Stimulated activated CD8-positive, alpha-beta memory T cell treated with anti-CD3 and anti-CD28 coated beads, Interleukin-4, amount 100 ng/mL, for 24 hours (primary cell): ENCODE data around the gene HARS2.
A peak's percentile ranks its signal among the peaks of the same experiment; 100 is the strongest.
"Not testable (repeated sequence)": the region's sequence is repeated elsewhere in the genome, so short reads cannot be mapped to it uniquely, and the experiment has no call there.

Experiments used
- DNase-seq: peaks from one replicate; pipeline ENCODE4 v3.0.0-alpha.2; 2020; ENCODE audit warnings: low read depth

The HARS2 gene, protein sequence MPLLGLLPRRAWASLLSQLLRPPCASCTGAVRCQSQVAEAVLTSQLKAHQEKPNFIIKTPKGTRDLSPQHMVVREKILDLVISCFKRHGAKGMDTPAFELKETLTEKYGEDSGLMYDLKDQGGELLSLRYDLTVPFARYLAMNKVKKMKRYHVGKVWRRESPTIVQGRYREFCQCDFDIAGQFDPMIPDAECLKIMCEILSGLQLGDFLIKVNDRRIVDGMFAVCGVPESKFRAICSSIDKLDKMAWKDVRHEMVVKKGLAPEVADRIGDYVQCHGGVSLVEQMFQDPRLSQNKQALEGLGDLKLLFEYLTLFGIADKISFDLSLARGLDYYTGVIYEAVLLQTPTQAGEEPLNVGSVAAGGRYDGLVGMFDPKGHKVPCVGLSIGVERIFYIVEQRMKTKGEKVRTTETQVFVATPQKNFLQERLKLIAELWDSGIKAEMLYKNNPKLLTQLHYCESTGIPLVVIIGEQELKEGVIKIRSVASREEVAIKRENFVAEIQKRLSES

DNA sequence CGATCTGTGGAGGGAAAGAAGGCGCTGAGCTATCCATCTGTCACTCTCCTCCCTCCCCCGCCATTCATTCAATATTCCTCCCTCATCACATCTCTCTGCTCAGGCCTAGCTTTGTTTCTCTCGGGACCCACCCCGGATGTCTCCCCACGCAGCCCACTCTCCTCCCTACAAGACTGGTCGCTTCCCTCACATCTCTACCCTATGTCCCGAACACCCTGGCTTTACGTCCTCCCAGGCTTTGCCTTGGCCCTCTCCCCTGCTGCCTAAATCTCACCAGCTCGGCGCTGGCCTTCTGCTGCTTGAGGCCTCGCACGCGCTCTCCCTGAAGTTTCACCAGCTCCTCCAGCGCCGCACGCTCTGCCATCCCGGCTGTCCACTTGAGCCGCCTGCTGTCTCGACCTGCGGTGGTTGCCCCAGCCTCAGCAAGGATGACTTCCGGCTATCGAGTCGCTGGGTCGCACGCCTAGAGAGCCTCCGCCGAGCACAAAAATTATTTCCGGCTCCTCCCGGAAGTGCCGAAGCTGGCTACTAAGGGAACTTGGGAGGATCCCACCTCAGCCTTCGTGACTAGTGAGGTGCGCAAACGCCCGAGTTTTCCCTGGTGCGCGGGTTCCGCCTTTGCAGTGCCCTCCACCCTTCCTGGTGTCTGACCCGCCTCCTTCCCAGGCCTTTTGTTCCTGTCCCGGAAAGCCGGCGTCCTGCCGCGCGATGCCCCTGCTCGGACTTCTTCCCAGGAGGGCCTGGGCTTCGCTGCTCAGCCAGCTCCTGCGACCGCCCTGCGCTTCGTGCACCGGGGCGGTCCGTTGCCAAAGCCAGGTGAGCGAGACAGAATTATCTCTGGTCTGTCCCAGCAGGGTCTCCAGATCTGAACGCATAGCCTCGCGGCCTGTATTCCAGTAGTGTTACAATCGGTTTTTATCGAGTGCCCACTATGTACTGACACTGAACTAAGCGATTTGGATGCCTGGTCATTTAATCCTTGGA, at the start of gene HARS2, which contains the start of gene HARS1:
TSS of gene HARS2 (plus strand) at position 515 of the 984 bp plus-strand sequence. CDS start at position 709, 194 bp downstream.
TSS of gene HARS1 (minus strand) at position 430 of the 984 bp plus-strand sequence. CDS start at position 364, 66 bp downstream.
- DNase-seq, result peak; percentile 79

DNA sequence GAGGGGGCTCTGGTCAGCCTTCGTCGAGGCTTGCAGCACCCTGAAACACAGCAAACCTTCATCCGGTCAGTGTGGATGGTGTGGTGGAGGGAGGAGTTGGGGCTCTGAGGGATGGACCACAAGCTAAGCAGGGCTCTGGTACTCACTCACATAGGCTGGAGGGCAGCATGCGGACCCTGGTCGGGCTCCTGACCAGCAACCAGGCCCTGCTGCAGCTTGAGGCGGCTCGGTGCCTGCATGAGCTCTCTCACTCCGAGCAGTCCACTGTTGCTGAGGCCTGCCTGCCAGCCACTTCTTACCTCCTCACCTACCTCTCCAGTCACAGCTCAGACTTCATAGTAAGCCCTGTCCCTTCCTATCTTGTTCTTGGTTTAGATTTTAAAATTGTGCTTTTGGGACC, 49.5 kb upstream of the HARS2 start:
- DNase-seq, result no peak

DNA sequence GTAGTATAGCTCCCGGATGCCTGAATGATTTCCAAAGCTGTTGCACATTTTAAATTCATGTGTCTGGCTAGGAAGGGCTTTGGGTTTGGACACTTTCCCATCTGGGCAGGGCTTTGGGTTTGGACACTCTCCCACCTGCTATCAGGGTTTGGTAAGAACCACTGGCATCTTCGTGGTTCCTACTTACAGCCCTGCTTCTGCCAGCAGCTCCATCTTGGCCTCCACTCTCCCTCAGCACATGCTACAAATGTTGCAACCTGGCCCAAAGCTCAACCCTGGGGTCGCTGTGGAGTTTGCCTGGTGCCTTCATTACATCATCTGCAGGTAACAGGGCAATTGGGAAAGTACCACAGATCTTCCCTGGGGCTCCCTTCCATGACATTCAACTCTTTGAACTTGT, 48.5 kb upstream of the HARS2 start:
- DNase-seq, result no peak

DNA sequence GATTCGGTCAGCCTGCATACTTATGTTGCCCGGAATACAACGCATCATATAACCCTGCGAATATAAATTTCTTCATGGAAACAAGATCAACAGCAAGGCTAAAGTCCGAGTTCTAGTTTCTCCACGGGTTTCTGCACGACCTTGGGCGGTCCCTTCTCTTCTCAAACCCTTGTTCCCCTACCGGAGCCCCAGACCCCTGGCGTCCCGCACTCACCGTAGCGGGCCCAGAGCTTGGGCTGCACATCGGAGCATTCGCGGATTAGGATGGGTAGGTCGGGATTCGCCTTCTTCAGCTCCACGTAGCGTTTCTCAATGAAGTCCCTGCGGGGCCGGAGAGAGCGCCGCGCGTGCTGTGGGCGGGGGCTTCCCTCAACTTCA, 44.2 kb upstream of the HARS2 start:
- no peak for DNase-seq

DNA sequence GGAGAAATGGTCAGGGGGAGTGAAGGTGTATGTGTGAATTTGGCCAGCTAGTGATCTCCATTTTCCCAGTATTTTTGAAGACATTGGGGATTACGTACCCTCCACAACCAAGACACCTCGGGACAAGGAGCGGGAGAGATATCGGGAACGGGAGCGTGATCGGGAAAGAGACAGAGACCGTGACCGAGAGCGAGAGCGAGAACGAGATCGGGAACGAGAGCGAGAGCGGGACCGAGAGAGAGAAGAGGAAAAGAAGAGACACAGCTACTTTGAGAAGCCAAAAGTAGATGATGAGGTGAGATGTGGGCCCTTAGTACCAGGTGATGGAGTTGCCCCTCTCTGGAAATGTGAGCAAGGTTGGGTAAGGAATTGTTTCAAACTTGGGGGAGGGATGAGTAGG, 32.4 kb upstream of the HARS2 start:
- DNase-seq, result no peak

DNA sequence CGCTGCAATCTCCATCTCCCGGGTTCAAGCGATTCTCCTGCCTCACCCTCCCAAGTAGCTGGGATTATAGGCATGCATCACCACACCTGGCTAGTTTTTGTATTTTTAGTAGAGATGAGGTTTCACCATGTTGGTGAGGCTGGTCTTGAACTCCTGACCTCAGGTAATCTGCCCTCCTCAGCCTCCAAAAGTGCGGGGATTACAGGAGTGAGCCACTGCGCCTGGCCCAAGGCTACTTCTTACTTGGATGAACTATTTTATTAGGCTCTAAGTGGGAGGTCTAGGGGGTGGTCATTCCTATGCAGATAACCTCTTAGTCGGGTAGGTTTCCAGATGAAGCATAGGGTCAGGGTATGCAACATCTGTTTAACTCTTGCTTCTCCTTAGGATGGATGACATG, 30.9 kb upstream of the HARS2 start:
- not testable (repeated sequence) for DNase-seq

DNA sequence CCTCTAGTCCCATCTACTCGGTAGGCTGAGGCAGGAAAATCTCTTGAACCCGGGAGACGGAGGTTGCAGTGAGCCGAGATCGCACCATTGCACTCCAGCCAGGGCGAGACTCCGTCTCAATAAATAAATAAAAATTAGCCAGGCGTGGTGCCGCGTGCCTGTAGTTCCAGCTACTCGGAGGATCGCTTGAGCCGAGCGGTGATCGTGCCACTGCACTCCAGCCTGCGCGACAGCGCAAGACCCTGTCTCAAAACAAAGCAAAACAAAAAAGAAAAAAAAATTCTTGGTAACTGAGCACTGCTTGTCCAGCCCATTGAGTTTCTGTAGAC, 27.3 kb upstream of the HARS2 start:
- no peak for DNase-seq

DNA sequence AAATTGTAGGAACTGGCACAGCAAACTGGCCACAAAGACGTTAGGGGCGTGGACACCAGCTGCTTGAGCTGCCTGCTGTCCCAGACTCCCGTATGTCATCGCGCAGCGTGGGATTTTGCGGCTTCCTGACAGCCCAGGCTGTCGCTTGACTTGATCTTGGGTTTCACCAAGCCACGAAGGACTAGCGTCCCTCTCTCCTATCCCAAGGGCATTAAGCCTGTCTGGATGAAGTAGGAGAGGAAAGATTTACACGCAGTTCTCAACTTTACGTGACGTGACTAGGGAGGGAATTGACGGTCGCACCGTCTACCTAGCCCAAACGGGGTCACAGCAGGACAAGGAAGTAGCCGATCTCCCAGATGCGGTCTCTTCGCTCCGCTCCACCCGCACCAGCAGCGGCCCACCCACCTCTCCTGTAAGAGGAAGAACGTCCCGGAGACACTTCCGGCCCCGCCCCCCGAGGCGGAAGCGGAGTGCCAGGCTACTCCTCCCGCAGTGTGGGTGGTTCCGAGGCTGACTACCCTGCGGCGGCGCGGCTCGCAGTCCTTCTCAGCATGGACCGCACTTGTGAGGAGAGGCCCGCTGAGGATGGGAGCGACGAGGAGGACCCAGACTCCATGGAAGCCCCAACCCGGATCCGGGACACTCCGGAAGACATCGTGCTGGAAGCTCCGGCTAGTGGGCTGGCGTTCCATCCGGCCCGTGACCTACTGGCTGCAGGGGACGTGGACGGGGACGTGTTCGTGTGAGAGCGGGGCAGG, 26.7 kb upstream of the HARS2 start, which contains the start of gene WDR55:
TSS of gene WDR55 (plus strand) at position 546 of the 761 bp plus-strand sequence. CDS start at position 555, 9 bp downstream.
- DNase-seq, result peak; percentile 96

DNA sequence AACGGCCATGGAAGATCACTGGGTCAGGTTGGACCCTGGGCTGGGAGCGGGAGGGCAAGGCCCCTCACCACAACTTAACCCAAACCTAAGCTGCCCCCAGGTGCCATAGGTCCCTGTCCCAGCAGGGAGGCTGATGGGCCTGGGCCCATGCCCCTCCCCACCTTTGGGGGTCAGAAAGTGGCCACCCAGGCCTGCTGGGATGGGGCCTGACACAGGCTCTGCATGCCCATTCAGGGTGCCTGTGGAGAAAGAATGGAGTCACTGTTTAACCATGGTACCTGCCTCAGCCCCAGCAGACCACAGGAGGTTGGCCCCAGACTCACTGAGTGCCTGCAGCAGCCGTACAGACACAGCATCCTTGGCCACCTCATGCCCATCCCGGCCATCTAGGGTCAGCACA, 20.2 kb upstream of the HARS2 start:
- DNase-seq, result not testable (repeated sequence)

DNA sequence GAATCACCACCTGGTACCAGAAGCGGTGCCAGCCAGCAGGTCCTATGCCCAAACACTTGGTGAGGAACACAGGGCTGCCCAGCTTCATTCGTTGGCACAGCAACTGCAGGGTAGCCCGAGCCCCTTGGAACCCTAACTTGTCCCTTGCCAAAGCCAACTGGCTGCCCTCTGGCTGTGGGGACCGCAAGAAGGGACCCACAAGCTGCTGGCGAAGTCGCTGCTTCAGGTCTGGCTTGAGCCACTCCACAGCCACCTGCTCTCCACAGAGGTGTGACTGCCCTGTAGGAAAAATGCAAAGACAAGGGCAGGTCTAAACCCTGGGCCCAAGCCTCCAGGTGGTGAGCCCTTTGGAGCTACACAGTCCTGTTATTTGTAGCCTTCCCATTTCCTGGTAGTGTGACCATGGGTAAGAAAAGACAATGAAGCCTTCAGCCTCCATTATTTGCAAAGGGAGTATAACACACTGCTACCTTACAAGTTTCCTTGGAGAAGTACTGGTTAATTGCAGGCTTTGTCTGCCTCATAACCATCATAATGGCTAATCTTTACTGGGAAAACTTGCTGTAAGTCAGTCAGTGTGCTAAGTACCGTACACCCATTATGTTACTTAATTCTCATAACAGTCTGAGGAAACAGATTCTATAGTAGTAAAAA, 19.7 kb upstream of the HARS2 start:
- DNase-seq, result no peak

DNA sequence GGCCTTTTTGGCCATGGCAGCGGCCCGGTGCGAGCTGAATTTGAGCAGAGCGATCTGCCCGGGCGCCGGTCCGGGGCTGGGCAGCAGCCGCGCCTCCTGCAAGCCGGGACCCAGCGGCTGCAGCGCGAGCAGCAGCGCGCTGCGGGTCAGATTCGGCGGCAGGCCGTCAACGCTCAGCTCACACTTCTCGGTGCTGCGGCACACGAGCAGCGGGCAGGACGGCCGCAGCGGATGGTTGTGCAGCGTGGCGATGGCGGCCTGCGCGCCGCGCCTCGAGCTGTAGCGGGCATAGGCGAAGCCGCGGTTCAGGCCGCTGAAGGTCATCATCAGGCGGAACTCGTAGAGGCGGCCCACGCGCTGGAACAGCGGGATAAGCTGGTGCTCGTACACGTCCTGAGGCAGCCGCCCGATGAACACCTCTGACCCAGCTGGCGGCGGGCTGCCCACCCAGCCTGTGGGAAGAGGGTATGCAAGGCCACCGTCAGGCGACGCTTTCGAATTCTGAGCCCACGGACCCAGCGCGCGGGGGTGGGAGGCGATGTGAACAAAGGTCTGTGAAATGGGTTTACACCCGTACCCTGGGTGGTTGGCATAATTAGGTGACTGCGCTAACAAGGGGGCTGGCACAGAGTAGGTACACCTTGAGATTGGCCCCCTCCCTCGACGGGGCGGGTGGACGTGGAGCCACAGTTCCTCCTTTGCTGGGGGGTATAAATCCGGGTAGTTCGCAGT, 18.6 kb upstream of the HARS2 start:
- no peak for DNase-seq

DNA sequence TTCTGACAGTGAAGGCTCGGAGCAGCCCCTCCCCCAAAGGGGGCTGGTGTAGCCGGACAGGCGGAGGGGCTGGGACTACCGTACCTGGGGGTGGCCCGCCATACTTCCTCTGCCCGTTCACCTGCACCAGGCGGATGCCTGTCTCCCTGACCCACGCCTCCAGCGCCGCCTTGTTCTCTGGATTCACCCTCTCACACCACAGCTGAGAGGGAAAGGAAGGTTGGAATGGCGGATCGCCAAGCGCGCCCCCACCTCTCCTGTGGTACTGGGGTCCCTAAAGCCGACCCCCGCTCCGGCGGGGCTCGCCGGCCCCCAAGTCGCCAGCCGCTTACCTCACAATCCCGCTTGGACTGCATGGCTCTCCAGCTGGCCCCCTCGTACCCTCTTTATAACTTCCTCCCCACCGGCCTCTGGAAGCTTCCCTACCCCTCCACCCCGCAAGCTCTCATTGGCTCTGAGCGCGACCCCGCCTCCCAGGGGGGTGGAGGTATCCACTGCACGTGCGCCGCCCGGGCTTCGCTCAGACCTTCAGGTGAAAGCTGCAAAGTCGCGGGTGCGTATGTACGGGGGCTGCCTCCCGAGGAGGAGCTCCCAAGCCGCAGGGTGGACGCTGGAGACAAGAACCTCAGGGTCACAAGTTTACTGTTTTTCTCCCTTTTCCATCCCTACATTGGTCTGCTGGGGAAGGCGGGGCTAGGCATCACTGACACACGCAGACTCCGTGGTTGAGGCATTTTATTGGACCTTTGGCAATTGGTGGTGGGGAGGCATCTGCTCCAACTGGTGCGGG, 17.9 kb upstream of the HARS2 start, which contains the start of gene DND1:
TSS of gene DND1 (minus strand) at position 390 of the 790 bp plus-strand sequence. CDS start at position 356, 34 bp downstream.
- no peak for DNase-seq

DNA sequence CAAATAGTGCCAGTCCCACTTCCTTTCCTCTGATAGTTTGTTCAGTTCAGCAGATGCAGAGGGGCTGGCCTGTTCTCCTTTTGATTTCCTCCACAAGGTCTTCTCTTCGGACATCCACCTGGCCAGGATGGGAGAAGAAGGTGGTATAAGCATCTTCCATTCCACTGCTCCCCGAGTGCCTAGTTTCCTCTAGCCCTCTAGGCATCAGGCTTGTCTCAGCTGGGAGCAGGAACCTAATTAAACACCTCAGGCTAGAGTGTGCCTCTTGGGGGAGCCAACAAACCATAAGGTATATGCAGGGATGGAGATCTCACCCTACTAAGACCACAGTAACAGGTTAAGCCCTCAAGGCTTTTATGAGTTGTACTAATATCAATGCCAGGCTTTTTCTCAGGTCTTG, 17.0 kb upstream of the HARS2 start:
- DNase-seq, result no peak

DNA sequence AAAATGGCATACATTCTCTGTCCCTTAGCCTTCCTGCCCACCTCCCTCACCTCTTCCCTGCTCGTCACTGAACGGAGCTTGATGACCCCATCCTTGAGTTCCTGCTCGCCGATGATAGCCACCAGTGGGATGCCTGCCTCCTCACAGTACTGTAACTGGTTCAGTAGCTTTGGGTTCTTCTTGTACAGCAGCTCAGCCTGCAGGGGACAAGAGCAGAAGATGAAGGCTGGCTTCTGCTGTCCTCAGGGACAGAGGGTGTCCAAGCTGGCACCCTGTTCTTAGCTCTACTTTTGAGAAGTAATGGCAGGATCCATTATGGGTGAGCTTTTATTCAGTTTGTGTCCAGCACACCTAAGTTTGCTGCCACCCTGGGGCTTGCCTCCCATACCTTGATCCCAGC, 16.6 kb upstream of the HARS2 start:
- DNase-seq, result no peak

DNA sequence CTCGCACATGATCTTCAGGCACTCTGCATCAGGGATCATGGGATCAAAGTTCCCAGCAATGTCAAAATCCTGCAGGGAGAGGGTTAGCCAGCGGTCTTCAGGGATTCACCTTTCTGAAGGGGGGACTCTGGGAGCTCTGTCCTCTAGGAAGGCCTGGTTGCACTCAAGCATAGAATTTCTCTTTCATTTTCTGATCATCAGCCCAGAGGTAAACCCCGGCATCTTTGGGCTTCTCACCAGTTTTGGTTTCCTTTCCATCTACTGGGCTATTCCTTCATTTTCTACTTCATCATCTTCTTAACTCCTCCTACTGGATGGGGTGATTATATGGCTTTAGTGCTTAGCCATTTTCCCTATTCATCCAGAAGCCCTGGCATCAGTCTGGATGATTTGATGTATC, 13.3 kb upstream of the HARS2 start:
- DNase-seq, result no peak

DNA sequence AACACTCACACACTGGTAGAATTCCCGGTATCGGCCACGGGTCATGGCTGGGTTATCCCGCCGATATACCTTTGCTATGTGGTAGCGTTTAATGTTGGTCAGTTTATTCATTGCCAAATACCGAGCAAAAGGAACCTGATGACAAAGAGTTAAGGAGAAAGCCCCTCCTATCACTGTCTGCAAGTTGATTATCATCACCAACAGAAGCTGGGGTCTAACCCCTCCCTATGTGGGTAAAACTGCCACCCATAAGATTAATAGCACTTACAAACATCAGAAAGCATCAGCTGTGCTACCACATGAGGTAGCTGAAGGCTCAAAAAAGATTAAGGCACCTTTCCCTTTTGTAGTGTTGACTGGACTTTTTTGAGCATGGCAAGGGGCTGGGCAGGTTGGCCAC, 12.3 kb upstream of the HARS2 start:
- no peak for DNase-seq

DNA sequence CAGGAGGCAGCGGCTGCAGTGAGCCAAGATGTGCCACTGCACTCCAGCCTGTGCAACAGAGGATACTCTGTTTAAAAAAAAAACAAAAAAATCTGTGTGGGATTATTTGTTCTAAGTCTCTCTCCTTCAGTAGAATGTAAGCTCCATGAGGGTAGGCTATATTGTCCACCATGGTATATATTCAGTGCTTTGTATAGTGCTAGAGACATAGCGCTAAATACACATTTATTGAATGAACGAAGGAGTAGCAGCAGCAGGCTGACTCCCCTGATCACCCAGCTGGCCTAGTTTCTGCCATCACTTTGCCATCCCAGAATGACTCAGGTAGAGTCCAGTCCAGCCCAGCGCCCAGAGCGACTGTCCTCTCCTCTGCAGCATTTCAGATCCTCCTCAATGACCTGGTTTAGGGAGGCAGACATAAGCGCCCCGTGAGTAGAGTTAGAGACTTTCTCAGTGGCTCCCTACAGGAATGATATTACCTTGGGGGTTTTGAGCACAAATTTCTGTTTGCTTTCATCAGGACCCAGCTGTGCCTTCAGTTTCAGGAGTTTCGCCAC, 801 bp upstream of the HARS2 start:
- DNase-seq, result no peak

DNA sequence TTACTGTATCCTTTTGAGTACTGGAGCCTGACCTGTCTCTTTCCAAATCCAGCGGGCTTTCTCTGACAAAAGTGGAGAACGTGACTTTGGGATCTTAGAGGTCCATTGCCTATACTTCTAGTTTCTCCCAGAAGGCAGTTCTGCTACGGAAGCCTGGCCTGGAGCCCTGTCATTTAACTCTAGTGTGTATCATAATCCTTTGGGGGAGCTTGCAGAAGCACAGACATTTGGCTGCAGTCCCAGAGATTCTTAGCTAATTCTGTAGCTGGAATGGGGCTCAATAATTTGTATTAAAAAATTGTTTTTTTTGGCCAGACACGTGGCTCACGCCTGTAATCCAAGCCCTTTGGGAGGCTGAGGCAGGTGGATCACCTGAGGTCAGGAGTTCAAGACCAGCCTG, 3.0 kb downstream of the HARS2 start:
- DNase-seq, result no peak

DNA sequence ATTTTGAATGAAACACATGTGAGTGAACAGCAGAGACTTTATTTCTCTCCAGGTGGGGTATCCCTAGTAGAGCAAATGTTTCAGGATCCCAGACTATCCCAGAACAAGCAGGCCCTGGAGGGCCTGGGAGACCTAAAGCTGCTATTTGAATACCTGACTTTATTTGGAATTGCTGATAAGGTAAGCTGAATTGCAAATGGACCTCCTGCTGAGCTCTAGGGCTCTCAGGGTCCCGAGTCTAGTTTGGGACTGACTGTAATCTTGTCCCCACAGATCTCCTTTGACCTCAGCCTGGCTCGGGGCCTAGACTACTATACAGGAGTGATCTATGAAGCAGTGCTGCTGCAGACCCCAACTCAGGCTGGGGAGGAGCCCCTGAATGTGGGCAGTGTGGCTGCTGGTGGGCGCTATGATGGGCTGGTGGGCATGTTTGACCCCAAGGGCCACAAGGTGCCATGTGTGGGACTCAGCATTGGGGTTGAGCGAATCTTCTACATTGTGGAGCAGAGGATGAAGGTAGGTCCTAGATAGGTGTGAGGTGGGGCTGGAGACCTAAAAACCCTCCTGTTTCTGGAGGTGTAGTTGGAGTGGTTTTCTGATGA, 5.7 kb downstream of the HARS2 start:
- DNase-seq, result no peak
